ENCODE measurements around the gene NAALADL2.

DNA sequence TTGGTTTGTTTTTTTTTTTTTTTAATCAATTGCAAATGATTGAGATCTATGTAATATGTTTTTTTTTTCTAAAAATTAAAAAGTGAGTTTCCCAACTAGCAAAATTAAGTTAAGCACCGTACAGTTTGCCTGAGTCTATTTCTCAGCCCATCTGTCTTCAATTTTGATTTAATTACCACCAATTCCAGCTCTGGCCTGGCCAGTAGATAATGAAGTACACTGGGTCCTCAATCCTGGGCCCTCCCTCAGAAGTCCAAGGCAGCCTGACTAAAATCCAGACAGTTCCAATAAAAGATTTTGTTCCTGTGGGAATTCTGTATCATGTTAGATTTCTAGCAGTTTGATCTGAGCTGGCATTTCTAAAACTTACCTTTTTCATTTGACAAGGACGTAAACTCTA lies 887.2 kb downstream of the NAALADL2 start:
- TF ChIP-seq CTCF (IDR thresholded peaks at IDR 0.05) (no peak), POLR2A (IDR thresholded peaks at IDR 0.05) (no peak)

All from uterus (tissue), 2 donors.